ENCODE data around the gene KIZ.

KIZ gene

GRCh38 chr20:21101453-21101931 lies 24.4 kb upstream of the KIZ start:
- no peak for DNase-seq (ENCODE audit: low read depth)
- no peak overlapping the region for H3K4me3 ChIP-seq (ENCODE audit: low read depth, low read length)
- TF ChIP-seq, protein P1, sequence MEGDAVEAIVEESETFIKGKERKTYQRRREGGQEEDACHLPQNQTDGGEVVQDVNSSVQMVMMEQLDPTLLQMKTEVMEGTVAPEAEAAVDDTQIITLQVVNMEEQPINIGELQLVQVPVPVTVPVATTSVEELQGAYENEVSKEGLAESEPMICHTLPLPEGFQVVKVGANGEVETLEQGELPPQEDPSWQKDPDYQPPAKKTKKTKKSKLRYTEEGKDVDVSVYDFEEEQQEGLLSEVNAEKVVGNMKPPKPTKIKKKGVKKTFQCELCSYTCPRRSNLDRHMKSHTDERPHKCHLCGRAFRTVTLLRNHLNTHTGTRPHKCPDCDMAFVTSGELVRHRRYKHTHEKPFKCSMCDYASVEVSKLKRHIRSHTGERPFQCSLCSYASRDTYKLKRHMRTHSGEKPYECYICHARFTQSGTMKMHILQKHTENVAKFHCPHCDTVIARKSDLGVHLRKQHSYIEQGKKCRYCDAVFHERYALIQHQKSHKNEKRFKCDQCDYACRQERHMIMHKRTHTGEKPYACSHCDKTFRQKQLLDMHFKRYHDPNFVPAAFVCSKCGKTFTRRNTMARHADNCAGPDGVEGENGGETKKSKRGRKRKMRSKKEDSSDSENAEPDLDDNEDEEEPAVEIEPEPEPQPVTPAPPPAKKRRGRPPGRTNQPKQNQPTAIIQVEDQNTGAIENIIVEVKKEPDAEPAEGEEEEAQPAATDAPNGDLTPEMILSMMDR (IDR thresholded peaks at IDR 0.05; ENCODE audit: control insufficient read depth, extremely low read depth, insufficient read depth): no peak

DNA sequence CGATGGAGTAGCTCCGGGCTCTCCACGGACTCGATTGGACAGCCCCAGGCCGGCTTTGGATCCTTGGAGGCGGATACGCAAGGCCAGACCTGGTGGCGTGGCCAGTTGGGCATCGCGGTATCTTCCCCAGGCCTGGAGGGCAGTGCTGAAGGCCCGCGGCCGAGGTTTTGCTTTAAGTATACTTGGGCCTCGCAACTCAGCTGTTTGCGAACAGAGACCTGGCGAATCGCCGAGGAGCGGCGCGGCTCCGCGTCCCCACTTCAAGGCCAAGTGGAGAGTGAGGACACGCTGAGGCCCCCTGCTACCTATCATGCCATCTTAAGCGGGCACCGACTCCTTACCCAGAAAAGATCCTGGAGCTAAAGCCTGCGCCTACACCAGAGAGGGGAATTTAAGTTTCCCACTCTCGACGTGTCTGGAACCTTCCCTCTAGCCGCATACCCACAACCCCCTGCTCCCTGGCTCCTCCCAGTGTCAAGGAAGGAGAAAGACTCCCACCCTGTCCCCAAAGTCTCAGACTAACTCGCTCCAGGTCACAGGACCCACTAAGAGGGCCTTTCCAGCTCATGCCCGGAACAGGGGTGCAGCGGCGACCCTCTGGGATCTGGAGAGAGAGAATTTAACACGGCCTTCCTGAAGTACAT lies 23.8 kb upstream of the KIZ start:
- H3K4me3 ChIP-seq (ENCODE audit: low read depth, low read length): no peak overlapping the region
- TF ChIP-seq, protein P1 (IDR thresholded peaks at IDR 0.05; ENCODE audit: control insufficient read depth, extremely low read depth, insufficient read depth): no peak
- DNase-seq (ENCODE audit: low read depth): no peak

DNA sequence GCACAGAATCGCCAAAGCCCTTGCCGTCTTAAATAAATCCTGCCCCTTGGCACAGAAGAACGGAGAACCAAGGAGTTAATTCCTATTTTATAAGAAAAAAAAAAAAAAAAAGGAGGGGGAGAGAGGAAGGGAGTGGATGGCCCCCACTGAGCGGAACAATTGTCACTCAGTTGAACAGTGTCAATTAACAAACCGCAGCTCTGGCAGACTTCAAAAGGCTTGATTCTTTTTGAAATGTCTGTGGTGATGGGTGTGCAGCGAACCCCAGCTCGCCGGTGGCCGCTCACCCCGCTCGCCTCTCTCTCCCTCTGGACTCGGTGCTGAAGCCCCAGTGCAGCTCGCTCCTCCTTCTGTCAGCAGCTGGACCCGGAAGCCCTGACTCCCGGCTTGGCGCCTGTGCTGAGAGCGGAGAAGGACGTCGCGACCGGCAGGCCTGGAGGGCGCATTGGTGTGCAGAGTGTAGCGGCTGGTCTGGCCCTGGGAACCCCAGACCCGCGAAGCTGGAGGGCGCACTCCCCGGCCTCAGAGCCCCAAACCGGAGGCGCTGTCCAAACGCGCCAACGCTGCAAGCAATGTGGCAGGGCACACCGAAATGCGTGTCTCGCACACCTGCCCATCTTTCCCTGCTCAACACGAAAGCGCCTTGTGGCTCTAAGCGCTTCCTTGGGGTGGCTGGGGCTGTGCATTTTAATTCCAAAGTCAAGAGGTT lies 23.1 kb upstream of the KIZ start:
- no peak overlapping the region for H3K4me3 ChIP-seq (ENCODE audit: low read depth, low read length)
- DNase-seq (ENCODE audit: low read depth): no peak
- TF ChIP-seq, protein P1 (IDR thresholded peaks at IDR 0.05; ENCODE audit: control insufficient read depth, extremely low read depth, insufficient read depth): no peak

DNA sequence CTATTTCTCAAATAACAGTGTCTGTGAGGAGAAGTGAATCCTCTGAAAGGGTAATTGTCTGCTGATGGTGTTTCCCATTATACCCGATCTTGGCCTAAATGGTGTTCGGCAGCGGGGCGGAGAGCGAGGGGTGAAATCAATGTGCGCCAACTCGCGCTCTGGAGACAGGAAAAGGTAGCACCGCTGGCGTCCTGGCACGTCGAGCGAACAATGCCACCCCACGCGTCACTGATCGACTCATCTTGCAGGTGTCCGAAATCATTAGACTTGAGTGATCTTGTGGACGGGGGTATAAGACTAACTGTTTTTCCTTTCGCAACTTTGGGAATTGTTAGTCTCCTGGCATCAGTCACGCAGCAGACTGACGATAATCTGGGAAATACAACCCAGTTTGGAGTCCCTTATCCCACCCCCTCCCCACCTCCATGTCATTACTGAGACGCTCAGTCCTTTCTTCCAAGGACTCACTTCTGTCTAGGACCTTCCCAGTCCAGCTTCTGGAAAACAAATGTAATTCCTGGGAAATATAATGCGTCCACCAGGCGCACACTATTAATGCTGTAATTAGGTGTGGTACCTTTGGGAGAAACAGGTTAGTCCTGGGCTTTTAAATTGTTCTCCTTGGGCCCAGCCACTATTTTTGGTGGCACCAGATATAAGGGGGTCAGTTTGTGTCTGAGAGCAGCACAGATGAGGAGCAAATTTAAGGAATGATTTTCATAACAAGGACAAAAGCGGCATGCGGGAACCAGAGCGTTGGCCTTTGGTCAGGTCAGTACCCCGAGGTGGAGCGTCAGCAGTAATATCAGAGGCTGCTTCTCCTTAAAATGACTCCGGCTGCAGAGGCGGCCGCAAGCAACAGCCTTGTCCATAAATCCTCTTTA lies 22.1 kb upstream of the KIZ start:
- TF ChIP-seq, protein P1 (IDR thresholded peaks at IDR 0.05; ENCODE audit: control insufficient read depth, extremely low read depth, insufficient read depth): no peak
- no peak for DNase-seq (ENCODE audit: low read depth)
- H3K4me3 ChIP-seq (ENCODE audit: low read depth, low read length): no peak overlapping the region

GRCh38 chr20:21104466-21104761 lies 21.5 kb upstream of the KIZ start:
- H3K4me3 ChIP-seq (ENCODE audit: low read depth, low read length): no peak overlapping the region
- DNase-seq (ENCODE audit: low read depth): no peak
- TF ChIP-seq, protein P1 (IDR thresholded peaks at IDR 0.05; ENCODE audit: control insufficient read depth, extremely low read depth, insufficient read depth): no peak

GRCh38 chr20:21104921-21105320 lies 21.0 kb upstream of the KIZ start:
- TF ChIP-seq, protein P1 (IDR thresholded peaks at IDR 0.05; ENCODE audit: control insufficient read depth, extremely low read depth, insufficient read depth): no peak
- DNase-seq (ENCODE audit: low read depth): no peak
- H3K4me3 ChIP-seq (ENCODE audit: low read depth, low read length): no peak overlapping the region

Data from LNCaP clone FGC (cell line).